ENCODE data around the gene ACTA1. TPM values are rescaled to one million over a fixed set of nuclear protein-coding genes. Genes with fewer than 3 reads are reported as not detected.

Gene ACTA1
- total and polyA plus RNA-seq, 9 of the 15 experiments (the other 6 are each of a cell fraction or from before 2014, with no cell fraction given) = 0.07 to 0.36 TPM; not detected in 7

- TF ChIP-seq MBD1 (CRISPR knock-in tag; IDR thresholded peaks at IDR 0.05) = no peak
- TF ChIP-seq AFF1 (IDR thresholded peaks at IDR 0.05; ENCODE audit: low read depth in 1 of 2, partially characterized antibody in 2 of 2) = no peak
- TF ChIP-seq SMARCE1 (IDR thresholded peaks at IDR 0.05) = peak; percentile 56; the same call in 1 of the 2 replicates
- no peak for TF ChIP-seq PTTG1 (tag; IDR thresholded peaks at IDR 0.05; ENCODE audit: low read depth)
- TF ChIP-seq TOE1 (IDR thresholded peaks at IDR 0.05; ENCODE audit: borderline replicate concordance) = peak; percentile 76
- no peak for TF ChIP-seq TOE1 (CRISPR knock-in tag; IDR thresholded peaks at IDR 0.05; ENCODE audit: borderline replicate concordance, low read depth)
- no peak for TF ChIP-seq ARHGAP35 (IDR thresholded peaks at IDR 0.05; ENCODE audit: partially characterized antibody)
- TF ChIP-seq SIN3A (IDR thresholded peaks at IDR 0.05; ENCODE audit: borderline replicate concordance in 2 of 2, control insufficient read depth in 1 of 2, low read depth in 2 of 2, low read length in 2 of 2) = no peak
- no peak for TF ChIP-seq CCAR2 (IDR thresholded peaks at IDR 0.05; ENCODE audit: low read depth, low read length)
- TF ChIP-seq ZBTB8A (IDR thresholded peaks at IDR 0.05; ENCODE audit: partially characterized antibody) = no peak
- no peak for TF ChIP-seq NR4A1 (CRISPR knock-in tag; IDR thresholded peaks at IDR 0.05)
- TF ChIP-seq NR4A1 (tag; IDR thresholded peaks at IDR 0.05) = 0 out of 2 replicates have a peak, but pooled peaks have one; percentile 78
- TF ChIP-seq RB1 (IDR thresholded peaks at IDR 0.05; ENCODE audit: low read depth) = peak; percentile 55; the same call in 1 of the 2 replicates
- TF ChIP-seq ZNF639 (CRISPR knock-in tag; conservative IDR thresholded peaks at IDR 0.05 in 1 of 2, IDR thresholded peaks at IDR 0.05 in 1 of 2) = peak in 1 of 2 experiments; percentile 30; a peak in 1 of 4 replicates
- TF ChIP-seq STAT5A (IDR thresholded peaks at IDR 0.05; ENCODE audit: borderline replicate concordance, low read length) = 0 out of 2 replicates have a peak, but pooled peaks have one; percentile 15
- peak; percentile 32; the same call in 1 of the 2 replicates for TF ChIP-seq LEF1 (IDR thresholded peaks at IDR 0.05)
- TF ChIP-seq TCF3 (CRISPR knock-in tag; IDR thresholded peaks at IDR 0.05) = peak; percentile 69
- no peak for TF ChIP-seq ELF1 (tag; IDR thresholded peaks at IDR 0.05)
- TF ChIP-seq RFX5 (IDR thresholded peaks at IDR 0.05; ENCODE audit: low read depth, low read length) = no peak
- TF ChIP-seq ZEB2 (IDR thresholded peaks at IDR 0.05) = 0 out of 2 replicates have a peak, but pooled peaks have one; percentile 15
- no peak for TF ChIP-seq ASH1L (IDR thresholded peaks at IDR 0.05; ENCODE audit: borderline replicate concordance, low read depth, partially characterized antibody)
- peak; percentile 93 for TF ChIP-seq ETV1 (tag; conservative IDR thresholded peaks at IDR 0.05; ENCODE audit: low read depth)
- TF ChIP-seq ARNT (IDR thresholded peaks at IDR 0.05) = no peak
Measured at GRCh38 chr1:229447809-229448252, 13.9 kb upstream of the ACTA1 start (continued).

Data from K562 (cell line).